ENCODE measurements around the gene SIL1. TPM values are rescaled to one million over a fixed set of nuclear protein-coding genes. Genes with fewer than 3 reads are reported as not detected.
"Not testable (repeated sequence)": the region's sequence is repeated elsewhere in the genome, so short reads cannot be mapped to it uniquely, and the experiment has no call there.

SIL1 gene
- polyA plus RNA-seq, 12 donors: 19.6 to 46.8 (median 27.2) TPM; not detected in 1

DNA sequence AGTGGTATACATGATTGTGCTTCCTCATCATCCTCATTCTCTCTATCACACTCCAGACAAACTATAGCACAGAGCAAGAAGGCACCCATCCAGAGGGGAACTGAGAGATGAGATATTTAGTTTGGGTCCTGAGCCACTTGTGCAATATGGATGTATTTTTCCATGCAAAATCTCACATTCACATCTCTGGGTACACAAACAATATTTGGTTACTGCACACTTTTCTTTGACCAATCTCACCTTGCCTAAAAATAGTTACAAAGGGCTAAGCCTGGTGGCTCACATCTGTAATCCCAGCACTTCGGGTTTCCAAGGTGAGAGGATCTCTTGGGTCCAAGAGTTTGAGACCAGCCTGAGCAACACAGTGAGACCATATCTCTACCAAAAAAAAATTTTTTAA, 120.3 kb downstream of the SIL1 start:
- no peak for DNase-seq

DNA sequence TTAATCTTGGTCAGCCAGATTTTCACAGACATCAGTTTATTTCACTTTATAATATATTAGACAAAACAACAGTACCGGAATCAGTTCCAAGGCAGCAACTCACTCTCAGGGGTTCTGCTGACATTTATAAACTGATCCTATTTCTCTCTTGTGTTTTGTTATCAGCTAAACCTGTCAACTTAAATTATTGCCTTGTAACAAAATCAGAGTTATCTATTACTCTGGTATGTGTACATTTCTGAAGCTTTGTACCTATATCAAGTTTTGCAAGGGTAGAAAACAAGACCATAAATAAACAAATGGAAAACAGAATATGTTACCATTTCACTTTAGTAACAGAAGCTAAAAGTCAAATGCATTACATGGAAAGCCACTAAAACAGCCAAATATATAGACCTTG, 122.1 kb downstream of the SIL1 start:
- no peak for DNase-seq

DNA sequence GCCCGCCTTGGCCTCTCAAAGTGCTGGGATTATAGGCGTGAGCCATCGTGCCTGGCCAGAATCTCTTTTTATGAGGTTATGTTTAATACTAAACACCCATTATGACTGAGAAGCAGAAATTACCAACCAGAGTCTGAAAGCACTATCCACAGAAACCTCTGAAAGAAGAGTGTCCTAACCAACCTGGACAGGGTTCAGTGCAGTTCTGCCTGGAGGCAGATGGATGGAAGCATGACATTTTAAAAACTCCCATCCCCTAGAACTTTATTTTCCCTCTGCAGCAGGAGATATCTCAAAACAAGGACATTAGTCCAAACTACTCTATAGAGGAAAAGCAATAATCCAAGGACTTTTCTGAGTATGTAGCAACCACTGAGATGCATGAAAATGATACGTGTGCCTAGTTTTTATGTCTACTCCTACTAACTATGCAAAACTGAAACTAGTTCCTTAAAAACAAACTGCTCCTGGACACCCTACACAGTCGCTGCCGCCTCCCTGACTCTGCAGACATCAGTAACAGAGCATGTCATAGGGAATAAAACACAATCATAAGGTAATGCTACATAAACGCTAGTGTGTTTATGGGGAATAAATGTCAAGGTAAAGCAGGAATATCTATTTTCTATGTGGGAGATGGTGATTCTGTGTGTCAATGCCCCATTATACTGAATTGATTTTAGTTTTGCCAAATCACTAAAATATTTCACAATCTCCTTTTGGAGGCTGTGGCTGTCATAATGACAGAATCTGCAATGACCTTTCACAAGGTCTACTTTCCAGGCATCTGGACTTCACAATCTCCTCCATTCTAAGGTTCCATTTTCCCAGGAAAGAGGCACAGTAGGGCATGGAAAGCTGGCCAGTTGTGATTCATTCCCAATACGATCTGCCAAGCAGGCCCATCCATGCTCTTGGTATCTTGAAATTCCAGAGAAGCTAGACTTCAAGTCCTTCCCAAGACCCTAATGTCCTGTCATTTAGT, 122.8 kb downstream of the SIL1 start:
- DNase-seq: no peak

DNA sequence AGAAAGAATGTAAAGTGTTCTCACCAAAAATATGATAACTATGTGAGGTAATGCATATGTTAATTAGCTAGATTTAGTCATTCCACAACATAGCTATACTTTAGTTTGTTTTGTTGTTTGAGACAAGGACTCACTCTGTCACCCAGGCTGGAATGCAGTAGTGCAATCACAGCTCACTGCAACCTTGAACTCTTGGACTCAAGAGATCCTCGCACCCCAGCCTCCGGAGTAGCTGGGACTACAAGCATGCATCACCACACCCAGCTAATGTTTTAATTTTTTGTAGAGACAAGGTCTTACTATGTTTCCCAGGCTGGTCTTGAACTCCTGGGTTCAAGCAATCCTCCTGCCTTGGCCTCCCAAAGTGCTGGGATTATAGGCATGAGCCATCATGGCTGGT, 124.2 kb downstream of the SIL1 start:
- DNase-seq: not testable (repeated sequence)

DNA sequence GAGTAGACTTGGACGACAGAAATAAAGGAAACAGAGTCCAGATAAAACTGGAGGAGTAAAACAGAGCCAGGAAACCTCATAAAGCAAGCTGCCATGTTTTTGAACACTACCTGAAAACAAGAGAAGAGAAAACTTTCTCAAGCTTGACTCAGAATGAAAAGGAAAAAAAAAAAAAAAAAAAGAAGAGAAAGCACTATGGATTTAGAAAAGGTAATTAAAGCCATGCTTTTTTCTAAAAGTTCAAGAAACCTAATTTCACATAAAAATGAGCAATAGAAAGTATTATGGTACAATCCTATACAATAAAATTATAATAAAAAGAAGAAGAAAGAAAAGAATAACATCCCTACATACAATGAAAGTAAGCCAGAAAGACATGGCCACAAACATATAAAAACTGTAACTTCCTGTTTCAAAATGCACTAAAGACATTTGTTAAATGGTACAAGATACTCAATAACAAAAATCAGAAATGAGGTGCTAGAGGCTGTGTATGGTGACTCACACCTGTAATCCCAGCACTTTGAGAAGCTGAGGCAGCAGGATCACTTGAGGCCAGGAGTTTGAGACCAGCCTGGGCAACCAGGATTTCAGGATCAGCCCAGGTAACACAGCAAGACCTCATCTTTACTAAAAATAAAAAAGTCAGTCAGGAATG, 129.5 kb downstream of the SIL1 start:
- no peak for DNase-seq

DNA sequence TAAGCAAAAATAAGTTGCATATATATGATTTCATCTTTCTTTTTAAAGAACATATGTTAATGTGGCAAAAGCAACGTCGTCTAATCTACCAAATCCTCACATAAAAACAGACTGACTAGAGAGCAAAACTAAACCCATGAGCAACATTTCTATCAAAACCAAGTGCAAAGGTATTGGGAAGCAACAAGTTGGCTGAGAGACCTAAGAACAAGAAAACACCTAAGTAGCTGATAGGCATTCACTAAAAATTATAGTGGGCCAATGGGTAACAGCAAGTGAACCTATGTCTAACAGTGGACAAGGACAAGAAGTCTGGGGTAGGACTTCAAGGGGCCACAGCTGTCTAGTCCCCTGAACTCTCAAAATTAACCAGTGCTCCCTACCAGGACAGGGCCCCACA, 130.1 kb downstream of the SIL1 start:
- no peak for DNase-seq

DNA sequence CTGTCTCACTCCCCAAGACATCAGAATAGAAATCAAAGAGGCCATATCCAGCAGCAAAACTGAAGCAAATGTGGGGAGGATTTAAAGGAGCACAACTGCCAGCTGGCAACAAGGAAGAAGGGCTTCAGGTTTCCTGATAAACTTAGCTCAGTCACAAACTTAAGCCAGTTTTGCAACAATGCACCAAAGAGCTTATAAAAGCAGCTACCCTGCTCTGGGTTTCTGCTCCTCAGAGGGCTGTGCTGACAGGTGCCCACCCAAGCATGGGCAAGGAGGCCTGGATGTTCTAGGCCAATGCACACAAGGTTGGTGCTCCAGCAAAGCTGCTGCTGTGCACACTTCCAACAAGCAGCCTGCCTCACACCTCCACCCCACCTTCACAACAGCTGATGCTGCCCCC, 132.9 kb downstream of the SIL1 start:
- no peak for DNase-seq

DNA sequence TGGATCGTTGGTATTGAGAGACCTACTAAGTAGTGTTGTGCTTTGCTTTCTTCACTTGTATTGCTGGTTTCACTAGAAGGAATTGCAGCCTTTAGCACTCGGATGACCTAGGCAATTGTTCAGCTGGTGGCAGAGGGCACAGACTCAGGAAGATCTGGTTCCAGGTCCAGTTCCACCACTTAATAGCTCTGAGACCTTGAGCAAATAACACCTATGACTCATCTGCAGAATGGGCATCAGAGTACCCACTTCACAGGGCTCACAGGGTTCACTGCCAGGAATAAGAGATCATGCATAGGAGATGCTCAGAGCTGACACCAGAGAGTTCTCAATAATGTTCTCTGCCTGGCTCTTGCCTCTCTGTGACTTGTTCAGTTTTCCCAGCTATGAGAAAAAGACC, 133.6 kb downstream of the SIL1 start:
- no peak for DNase-seq

DNA sequence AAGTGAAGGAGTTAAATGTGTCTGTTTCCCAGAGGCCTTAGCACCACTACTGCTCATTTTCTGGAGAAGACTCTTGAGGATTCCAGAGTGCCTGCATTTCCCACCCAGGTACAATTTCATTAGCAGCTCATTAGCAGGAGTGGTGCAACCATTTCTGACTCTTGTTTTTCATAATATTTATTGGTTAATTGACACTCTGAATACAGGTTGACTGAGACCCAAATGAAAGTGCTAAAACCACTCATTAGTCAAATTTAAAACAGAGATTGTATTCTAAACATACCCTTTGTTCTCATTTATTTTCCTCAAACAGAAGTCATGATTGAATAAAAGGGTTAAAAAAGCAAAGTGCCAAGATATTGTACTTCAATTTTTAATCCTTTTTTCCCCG, 134.5 kb downstream of the SIL1 start:
- DNase-seq: no peak

DNA sequence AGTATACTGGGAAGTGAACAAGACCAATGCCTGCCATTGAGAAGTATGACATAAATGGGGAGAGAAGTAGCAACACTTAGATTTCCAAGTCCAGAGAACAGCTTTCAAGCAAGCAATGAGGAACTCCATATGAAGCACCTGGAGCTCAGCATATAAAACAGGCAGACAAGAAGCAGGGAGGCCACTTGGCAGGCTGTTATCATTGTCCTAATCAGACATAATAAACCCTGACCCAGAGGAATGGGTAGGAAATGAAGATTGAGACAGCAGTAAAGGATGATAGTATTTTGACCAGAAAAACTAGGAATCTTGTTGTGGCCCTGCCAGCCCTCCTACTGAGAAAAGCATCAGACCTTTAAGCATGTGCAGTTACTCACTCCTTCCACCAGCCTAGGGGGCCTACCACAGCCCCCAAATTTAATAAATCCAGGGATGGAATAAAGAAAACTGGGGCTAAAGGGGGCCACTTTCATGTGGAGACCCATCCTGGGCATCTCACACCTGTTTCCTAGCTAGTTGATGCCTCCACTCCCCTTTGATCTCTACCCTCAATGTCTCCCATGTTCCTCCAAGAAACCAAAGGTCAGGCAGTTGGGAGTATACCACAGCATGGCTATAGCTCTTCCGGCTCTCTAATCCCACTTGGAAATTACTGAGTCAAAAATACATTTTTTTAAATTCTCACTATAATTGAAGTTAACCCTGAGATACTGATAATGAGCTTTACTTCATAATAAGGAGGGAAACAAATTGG, 135.1 kb downstream of the SIL1 start:
- DNase-seq: no peak

DNA sequence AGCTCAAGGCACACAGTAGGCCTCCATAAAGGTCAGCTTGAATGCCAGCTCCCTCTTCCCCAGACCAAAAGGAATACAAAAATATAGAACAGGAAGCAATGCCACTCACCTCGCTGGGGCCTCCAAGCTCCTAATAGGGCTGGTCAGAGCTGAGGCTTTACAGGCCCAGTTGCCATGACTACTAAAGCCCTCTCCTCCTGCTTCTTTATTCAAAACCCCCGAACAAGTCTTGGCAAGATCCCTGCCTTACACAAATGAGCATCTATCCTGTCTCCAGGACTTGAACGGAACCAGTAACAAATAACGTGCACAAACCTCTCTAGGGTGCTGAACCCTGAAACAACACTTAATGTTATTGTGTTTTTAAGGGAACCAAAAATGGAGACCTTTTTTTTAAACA, 136.3 kb downstream of the SIL1 start:
- no peak for DNase-seq

DNA sequence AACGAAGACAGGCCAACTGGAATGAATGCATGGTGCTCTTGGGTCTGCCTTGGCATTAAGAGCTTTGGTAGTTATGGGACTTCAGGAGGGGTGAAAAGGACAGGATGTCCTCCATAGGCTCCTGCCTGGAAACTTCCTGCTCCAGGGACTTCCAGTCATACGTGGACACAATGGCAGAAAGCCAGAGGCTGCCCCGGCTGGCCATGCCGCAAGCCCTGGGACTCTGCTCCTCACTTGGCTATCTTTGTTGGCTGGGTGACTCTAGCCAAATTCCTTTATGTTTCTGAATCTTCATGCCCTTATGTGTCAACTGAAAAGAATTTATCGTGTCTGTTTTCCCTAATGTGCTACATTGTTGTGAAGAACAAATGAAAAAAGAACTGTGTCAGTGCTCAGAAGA, 136.9 kb downstream of the SIL1 start:
- no peak for DNase-seq

DNA sequence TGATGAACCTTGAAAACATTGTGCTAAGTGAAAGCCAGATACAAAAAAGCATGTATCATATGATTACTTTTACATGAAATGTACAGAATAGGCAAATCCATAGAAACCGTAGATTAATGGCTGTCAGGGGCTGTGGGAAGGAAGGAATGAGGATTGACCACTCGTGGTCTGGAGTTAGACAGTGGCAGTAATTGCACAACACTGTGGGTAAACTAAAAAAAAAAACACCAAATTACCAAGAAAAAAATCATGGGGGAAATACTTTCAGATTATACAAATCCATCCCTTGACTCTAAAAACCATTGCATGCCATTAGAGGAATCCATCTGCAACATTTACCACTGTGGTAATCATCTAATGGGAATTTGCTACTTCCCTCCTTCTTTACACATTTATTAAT, 140.0 kb downstream of the SIL1 start:
- no peak for DNase-seq

DNA sequence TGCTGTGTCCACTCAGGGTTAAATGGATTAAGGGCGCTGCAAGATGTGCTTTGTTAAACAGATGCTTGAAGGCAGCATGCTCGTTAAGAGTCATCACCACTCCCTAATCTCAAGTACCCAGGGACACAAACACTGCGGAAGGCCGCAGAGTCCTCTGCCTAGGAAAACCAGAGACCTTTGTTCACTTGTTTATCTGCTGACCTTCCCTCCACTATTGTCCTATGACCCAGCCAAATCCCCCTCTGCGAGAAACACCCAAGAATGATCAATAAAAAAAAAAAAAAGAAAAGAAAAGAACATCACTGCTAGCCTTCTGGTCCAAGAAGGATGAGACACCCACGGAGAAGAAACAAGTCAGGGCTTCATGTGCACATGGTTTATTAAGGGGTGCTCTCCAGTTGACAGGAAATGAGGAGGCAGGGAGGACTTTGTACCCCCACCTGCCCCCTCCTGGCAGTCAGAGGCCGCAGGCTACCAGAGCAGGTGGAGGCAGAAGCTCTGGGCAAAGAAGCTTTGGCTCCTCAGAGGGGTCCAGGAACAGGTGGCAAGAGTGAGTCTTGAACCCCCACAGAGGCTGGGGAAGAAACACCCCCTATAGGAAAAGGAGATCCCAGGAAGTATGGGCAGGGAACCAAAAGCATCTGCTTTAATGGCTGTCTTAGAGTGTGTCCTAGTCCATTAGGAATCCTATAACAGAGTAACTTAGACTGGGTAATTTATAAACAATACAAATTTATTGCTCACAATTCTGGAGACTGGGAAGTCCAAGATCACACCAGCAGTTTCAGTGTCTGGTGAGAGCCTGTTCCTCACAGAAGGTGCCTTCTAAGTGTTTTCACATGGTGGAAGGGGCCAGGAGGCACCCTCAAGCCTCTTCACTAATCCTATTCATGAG, 140.9 kb downstream of the SIL1 start:
- DNase-seq: not testable (repeated sequence)

DNA sequence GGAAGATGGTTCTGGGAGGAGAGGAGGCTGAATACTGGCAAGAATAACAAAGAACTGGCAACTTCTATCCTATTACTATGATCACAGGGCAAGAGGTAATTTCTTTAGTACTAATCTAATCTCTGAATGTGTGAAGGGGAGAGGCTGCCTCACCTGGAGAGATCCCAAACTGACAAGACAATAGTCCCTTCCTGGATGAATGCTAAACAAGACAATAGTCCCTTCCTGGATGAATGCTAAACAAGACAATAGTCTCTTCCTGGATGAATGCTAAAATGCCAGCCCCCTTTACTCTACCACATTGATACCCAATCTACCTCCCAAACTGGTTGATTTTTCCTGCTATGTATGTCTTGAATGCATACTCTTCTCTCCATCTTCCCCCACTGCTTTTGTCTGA, 145.2 kb downstream of the SIL1 start:
- no peak for DNase-seq

DNA sequence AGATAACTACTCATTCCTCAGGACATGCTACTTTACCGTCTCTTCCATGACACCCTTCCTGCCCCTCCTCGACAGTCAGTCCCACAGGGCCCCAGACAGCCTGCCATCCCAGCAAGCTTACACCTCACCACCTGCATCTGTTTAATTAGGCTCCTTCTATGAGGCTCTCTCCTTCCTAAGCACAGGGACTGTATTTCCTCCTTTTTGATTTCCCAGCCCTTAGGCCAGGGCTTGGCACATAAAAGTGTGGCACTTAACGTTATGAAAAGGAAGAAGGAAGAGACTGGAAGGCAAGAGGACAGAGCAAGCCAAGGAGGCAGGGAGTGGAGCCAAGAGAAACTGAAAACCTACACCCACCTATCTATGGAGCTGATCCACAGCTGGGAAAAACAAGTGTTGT, 146.8 kb downstream of the SIL1 start:
- no peak for DNase-seq

DNA sequence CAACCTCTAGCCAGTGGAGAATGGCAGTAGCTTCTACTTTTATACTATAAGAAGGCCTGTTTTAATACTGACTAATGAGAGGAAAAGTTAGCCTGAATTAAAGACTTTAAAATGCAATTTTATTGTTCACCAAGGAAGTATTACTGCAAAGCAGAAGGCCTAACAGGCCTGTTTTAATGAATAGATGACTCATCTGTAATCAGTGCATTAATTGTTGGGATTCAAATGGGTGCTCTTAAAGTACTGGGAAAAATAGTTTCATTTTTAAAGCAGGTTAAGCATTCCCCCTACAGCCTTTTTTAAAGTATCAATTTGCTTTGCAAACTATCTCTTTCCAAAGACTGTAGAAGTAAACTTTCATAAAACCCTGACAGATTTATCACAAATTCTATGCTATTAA, 147.7 kb downstream of the SIL1 start:
- no peak for DNase-seq

DNA sequence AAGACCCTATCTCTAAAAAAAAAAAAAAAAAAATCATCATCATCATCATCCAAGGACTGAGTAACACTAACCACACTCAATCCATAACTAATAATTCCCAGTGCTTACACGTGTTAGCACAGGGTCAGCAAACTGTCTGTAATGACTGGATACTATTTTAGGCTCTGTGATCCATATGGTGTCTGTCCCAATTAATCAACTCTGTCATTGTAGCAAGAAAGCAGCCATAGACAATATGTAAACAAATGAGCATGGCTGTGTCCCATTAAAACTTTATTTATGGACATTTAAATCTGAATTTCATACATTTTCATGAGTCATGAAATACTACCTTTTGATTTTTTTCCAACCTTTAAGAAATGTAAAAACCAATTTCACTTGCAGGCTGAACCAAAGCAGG, 148.4 kb downstream of the SIL1 start:
- no peak for DNase-seq

DNA sequence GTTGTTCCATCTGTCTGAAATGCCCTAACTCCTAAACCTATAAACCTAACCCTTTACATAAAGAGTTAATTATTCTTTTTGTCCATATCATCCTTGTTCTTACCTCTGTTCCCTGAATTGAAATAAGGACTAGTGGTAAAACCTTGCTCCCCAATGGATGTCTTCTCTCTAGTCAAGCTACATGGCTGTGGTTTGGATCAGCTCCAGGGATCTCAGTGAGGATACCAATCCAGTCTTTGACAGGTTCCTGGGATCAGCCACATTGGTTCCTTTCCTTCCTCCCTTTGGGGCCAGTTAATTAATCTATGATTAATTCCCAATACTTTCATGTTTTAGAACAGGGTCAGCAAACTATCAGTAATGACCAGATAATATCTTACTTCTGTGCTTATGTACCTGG, 151.6 kb downstream of the SIL1 start:
- DNase-seq: no peak

DNA sequence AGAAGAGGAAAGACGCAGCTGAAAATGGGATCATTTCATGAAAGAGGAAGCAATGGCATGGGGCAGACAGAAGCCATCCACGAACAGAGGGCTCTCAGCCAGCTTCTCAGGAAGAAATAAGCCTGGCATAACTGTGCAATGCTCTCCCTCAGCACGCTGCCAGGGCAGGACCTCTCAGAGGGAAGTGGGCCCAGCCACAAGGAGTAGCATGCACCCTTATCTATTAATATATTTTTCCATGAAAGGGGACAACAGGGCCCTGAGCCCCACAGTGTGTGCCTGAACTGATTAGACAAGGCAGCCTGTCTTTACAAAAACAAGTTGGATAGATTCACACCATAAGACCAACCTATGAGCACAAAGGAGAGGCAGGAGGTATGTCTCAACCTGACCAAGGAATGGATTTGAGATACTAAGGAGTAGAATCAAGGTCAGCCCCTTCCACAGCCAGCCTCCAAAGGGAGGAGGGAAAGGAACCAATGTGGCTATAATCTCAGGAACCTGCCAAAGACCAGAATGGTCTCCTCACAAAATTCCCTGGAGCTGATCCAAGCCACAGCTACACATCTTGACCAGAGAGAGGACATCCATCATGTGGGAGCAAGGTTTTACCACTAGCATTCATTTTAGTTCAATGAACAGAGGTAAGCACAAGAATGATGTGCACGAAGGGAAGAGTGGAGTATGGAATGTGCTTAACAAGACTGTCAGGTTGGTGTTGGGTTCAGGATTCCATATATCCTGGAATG, 154.8 kb downstream of the SIL1 start:
- DNase-seq: no peak

DNA sequence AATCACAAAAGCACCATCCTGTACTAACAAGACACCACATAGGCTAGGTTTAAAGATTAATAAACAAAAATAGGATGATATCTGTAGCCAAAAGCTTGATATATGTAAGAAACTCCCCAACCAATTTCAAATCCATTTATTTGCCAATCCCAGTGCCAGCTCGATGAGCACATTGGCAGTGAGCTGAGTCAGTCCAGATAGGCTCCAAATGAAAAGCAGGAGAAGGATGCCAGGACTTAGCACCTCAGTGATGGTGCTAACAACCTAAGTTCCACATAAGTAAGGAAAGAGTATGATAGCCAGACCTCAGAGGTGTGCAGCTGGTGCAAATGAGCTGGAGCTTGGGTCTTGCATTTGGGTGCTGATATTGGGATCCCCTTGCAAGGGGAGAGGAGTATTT, 158.1 kb downstream of the SIL1 start:
- DNase-seq: no peak
